Activated gamma-delta T cell (primary cell): ENCODE measurements around the gene CTSW.

Experiments
- DNase-seq: peaks from one replicate; lab custom pipeline; 2025; lab: John Stamatoyannopoulos, UW

The CTSW gene

DNA sequence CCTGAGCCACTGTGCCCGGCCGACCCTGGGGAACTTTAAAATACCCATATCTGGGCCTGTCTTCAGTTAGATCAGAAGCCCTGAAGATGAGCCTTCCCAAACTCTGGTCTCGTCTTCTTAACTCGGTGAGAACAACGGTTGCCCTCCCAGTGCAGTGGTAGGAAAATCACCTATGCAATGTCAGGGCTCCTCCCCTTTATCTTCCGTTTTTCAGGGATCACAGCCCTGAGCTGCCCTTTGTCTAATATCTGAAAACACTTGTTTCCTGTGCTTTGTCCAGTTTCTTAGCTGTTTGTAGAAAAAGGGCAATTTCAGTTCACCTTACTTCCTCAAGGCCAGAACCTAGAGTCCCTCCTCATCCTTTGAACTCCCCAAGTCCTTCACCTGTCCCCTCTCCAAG lies 49.0 kb downstream of the CTSW start:
- no peak for DNase-seq

DNA sequence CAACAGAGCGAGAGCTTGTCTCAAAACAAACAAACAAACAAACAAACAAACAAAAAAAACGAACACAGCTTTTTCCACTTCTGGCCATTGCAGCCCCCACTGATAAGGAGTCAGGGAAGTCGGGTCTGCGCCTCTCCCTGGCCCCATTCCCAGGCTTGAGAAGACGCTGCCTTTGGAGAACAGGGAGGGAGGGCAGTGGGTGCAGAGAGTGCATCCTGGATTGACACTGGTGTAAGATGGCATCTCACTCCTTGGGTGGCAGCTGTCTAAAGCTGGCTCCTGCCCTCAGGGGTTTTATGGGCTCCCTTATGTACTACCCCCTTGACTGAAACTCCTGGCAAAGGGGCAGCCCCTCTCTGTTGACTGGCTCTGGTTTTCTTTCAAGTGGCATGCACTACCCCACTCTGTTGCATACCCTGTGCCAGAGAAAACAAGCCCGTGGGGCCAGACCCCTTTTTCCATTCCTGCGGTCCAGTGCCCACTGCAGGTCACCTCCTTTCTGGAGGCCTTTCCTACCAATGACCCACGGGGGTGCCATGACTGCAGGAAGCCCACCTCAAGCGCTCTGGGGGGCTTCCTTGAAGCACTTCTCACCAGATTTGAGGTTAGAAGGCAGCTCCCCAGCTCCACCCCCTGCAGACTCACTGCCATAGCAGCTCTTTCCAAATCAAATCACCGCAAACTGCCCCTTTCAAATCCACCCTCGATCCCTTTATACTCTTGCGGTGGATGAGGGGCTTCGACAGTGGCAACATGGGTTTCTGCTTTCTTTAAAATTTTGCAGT lies 52.3 kb downstream of the CTSW start:
- no peak for DNase-seq

DNA sequence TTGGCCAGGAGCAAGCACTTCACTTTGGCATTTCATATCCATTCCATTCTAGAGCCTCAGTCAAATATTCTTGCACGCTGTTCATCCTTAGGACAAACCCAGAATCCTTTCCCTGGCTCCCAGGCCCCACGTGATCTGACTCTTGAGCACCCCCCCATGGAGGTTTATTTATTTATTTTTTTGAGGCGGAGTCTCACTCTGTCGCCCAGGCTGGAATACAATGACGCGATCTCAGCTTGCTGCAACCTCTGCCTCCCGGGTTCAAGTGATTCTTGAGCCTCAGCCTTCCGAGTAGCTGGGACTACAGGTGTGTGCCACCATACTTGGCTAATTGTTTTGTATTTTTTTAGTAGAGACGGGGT lies 52.9 kb downstream of the CTSW start:
- no peak for DNase-seq
